OCI-LY3 (cell line): ENCODE data around the gene ZNF493.

Source experiments
- CTCF ChIP-seq: fragments of 200-600, 300-600 bp; sonication (generic); IDR thresholded peaks from 2 replicates; pipeline ENCODE4 v1.5.1; 2014; ENCODE audit warnings: antibody characterized with exemption, low read length, low read depth
- EZH2phosphoT487 ChIP-seq: fragments of 200-600 bp; shearing (Covaris generic); IDR thresholded peaks from 2 replicates; pipeline ENCODE4 v1.6.1; 2018; ENCODE audit warnings: antibody characterized with exemption, mixed run types, low read depth

- TF ChIP-seq CTCF (no peak), EZH2phosphoT487 (no peak)
Measured at GRCh38 chr19:21358768-21359451, 38.0 kb upstream of the ZNF493 start, which contains the start of gene ZNF738.
